Suppressor macrophage (primary cell): ENCODE results near the gene ZNF577.
A peak's percentile ranks its signal among the peaks of the same experiment; 100 is the strongest.

Experiments
- DNase-seq, 4 experiments: peaks; one replicate each; pipeline ENCODE4 v3.0.0-alpha.2; 2020 to 2022

Gene ZNF577

DNA sequence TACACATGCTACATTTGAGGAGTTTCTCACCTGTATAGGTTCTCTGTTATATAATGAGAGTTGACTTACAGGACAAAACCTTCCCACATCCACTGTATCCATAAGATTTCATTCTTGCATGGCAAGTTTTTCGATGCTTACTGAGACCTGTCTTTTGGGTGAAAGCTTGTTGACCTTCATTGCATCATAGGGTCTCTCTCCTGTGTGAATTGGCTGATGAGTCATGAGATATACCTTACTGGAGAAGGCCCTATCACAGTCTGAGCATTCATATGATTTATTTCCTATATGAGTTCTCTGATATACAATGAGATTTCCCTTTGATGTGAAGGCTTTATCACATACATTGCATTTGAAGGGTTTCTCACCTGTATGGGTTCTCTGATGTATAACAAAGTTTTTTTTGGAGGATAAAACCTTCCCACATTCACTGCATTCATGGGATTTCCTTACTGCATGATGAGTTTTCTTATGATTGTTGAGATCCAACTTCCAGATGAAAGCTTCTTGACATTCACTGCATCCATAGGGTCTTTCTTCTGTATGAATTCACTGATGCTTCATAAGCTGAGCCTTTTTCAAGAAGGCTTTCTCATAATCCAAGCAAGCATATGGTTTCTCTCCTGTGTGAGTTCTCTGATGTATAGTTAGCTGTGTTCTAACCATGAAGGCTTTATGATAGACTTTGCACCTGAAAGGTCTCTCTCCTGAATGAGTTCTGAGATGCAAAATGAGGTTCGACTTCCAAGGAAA is 25.7 kb downstream of the ZNF577 start:
- peak in 1 of 4 experiments; percentile 1 for DNase-seq

GRCh38 chr19:51837145-51837544 is 50.6 kb downstream of the ZNF577 start:
- DNase-seq: no peak

- peak; percentile 73 to 94 (median 86) for DNase-seq
Measured at GRCh38 chr19:51830274-51830673, 57.5 kb downstream of the ZNF577 start.

- DNase-seq: peak; percentile 81 to 95 (median 90)
Measured at GRCh38 chr19:51824281-51825005, 63.3 kb downstream of the ZNF577 start.

DNA sequence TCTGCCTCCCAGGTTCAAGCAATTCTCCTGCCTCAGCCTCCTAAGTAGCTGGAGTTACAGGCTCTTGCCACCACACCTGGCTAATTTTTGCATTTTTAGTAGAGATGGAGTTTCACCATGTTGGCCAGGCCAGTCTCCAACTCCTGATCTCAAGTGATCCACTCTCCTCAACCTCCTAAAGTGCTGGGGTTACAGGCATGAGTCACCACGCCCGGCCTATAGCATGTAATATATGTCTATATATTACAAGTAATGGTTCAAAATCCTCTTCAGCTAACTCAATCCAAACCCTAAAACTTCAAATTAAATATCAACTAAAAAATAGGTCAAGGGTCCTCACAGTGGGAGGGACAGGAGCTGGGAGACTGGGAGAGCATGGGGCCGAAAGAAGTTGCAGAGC is 64.8 kb downstream of the ZNF577 start:
- no peak for DNase-seq

GRCh38 chr19:51822325-51822724 is 65.4 kb downstream of the ZNF577 start:
- peak; percentile 70 to 94 (median 84) for DNase-seq

- DNase-seq: peak in 3 of 4 experiments; percentile 39 to 58 (median 46)
Measured at GRCh38 chr19:51821921-51822320, 65.8 kb downstream of the ZNF577 start.

DNA sequence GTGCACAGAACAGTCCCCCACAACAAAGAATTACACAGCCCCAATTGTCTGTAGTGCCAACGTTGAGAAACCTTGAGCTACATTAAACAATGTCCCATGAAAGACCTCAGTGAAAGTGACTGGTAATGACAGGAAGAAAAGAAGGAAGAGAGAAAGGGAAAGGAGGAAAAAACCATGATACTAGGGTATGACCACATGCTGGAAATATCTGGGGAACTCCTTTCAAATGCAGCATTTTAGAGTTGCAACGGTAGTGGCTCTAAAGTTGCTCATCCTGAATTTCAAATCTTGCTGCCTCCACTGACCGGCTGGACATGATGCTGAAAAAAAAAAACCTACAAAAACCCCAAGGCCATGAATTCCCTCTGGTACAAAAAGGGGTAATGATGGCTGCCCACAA is 66.3 kb downstream of the ZNF577 start:
- peak in 2 of 4 experiments; percentile 47 to 51 for DNase-seq
